Measurements from ENCODE around the gene ZNF358.

ZNF358 gene

DNA sequence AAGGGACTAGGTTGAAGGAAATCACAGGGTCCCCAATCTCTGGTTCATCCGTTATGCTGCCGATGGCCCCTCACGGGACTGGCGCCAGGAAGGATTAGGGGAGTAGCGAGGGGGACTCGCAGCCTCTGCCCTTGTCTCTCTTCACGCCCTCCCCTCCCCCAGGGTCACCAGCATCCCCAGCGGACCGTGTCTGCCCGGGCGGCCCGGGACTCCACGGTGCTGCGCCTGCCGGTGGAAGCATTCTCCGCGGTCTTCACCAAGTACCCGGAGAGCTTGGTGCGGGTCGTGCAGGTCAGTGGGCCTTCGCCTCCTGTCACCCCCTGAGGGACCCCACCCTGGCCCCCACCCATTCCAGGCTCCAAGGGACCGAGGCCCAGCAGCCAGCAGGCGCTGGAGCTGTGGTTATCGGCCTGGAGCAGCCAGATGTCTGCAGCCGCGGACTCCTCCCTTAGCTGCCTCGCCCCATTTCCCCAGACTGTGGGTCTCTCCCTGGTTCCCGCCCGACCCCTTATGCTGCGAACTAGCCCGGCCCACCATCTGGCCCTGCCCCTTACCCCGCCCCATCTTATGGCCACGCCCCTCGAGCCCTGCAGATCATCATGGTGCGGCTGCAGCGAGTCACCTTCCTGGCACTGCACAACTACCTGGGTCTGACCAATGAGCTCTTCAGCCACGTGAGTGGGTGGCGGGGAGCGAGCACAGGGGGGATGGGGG lies 25.0 kb downstream of the ZNF358 start:
- DNase-seq, result peak; percentile 11

DNA sequence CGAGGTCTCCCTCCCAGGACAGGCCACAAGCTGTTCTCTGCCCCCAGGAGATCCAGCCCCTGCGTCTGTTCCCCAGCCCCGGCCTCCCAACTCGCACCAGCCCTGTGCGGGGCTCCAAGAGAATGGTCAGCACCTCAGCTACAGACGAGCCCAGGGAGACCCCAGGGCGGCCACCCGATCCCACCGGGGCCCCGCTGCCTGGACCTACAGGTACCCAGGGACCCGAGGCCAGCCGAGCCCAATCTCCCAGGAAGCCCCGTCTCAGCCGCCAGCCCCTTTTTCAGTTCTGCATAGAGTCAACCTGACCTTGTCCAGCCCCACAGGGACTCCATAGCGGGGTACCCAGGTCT lies 25.5 kb downstream of the ZNF358 start:
- DNase-seq, result no peak

DNA sequence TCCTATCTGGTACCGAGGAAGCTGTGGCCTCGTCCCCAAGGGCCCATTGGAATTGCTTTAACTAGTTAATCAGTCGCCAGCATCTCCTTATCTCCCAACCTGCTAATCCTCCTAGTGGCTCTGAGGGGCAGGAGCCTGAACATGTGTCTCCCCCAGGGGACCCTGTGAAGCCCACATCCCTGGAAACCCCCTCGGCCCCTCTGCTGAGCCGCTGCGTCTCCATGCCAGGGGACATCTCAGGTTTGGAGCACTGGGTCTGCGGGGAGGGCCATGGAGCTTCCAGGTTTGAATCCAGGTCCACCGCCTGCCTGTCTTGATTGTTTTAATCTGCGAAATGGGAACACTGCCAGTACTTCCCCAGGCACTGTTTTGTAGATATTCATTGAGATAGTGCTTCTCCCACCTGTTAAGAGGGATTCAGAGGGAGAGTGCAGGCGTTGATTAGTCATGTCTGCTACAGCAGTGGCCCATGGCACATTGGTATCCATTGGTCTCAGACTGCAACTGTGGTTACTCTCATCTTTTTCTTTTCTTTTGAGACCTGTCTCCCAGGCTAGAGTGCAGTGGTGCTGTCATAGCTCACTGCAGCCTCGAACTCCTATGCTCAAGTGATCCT lies 26.0 kb downstream of the ZNF358 start:
- DNase-seq, result no peak

DNA sequence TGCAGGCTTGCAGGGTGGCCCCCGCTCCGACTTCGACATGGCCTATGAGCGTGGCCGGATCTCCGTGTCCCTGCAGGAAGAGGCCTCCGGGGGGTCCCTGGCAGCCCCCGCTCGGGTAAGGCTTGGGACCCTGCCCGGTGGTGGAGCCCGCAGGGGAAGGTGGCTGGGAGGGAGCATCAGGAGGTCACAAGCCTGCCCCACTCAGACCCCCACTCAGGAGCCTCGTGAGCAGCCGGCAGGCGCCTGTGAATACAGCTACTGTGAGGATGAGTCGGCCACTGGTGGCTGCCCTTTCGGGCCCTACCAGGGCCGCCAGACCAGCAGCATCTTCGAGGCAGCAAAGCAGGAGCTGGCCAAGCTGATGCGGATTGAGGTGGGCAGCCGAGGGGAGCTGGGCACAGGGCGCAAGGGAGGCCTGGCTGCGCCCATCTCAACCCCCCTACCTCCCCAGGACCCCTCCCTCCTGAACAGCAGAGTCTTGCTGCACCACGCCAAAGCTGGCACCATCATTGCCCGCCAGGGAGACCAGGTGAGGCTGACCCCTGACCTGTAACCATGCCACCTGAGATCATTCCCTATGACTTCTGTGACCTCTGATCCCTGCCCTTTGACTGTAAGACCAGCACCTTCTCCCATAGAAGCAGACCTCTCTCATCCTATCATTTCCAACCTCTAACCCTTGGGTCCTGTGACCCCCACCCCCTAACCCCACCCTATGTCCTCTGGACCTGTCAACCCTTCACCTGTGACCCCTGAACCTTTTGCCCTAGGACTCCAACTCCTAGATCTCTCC lies 26.8 kb downstream of the ZNF358 start:
- no peak for DNase-seq

DNA sequence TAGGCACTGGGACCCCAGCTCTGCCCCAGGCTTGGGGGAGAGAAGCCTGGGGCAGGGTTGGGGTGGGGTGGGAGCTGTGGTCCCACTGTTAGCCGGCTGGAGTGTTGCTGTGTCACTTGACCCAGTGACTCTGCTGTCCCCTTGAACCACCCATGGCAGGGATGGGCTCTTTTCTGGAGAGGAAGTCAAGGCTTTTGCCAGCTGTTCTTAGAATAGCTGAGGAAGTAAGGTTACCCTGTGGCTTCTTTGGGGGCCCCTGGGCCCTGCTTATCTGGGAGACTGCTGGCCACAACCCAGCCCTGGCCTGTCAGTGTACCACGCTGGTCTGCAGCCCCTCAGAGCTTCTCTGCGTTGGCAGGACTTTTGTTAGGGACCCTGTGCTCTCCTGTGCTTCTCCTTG lies 28.7 kb downstream of the ZNF358 start:
- no peak for DNase-seq

DNA sequence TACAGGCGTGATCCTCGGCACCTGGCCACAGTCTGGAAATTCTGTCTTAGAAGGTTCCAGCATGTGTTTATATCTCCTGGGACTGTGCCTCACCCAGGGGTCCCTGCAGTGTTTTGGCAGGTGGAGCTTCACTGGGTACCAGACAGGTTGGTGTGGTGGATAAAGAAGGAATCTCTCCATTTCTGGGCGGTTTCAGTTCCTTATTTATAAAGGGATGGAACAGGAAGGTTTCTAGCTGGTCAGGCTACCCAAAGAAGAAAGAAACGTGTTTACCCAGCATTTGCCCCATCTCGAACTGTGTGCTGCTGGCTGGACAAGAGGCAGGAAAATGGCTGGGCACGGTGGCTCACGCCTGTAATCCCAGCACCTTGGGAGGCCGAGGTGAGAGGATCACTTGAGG lies 29.4 kb downstream of the ZNF358 start:
- no peak for DNase-seq

DNA sequence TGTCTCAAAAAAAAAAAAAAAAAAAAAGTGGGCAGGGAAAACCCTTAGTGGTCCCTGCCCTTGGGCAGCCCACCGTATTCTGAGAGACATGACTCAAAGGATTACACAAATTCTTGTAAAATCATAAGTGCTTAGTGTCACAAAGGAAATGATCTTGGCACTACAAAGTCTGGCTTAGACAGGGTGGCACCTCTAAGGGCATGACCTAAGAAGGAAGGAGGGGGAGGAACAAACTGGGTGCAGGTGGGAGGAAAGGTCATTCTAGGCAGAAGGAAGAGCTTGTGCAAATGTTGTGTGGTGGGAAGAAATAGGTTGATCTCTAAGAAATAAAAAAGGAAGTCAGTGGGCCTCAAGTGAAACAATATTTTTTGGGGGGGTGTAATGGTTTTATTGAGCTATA lies 30.0 kb downstream of the ZNF358 start:
- no peak for DNase-seq

DNA sequence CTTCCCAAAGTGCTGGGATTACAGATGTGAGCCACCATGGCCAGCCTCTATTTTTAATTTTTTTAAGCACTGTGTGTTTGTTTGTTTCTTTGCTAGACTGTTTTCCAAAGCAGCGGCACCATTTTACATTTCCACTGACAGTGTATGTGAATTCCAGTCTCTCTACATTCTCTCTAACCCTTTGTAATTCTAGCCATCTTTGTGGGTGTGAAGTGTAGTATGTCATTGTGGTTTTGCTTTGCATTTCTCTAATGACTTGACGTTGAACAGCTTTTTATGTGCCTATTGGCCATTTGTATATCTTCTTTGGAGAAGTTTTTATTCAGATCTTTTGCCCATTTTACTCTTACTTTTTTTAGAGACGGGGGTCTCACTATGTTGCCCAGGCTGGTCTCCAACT lies 31.3 kb downstream of the ZNF358 start:
- DNase-seq, result no peak

DNA sequence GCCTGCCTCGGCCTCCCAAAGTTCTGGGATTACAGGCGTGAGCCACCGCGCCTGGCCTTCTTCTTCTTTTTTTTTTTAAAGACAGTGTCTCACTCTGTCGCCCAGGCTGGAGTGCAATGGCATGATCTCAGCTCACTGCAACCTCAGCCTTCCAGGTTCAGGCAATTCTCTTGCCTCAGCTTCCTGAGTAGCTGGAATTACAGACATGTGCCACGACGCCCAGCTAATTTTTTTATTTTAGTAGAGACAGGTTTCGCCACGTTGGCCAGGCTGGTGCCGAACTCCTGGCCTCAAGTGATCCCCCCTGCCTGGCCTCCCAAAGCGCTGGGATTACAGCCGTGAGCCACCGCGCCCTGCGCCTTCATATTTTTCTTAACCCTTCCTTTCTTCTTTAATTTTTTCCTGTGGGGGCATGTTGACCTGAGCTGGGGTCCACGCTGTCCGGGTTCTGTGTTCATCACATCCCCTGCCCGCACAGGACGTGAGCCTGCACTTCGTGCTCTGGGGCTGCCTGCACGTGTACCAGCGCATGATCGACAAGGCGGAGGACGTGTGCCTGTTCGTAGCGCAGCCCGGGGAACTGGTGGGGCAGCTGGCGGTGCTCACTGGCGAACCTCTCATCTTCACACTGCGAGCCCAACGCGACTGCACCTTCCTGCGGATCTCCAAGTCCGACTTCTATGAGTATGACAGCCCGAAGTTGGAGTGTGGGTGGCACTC lies 33.7 kb downstream of the ZNF358 start:
- DNase-seq, result no peak

DNA sequence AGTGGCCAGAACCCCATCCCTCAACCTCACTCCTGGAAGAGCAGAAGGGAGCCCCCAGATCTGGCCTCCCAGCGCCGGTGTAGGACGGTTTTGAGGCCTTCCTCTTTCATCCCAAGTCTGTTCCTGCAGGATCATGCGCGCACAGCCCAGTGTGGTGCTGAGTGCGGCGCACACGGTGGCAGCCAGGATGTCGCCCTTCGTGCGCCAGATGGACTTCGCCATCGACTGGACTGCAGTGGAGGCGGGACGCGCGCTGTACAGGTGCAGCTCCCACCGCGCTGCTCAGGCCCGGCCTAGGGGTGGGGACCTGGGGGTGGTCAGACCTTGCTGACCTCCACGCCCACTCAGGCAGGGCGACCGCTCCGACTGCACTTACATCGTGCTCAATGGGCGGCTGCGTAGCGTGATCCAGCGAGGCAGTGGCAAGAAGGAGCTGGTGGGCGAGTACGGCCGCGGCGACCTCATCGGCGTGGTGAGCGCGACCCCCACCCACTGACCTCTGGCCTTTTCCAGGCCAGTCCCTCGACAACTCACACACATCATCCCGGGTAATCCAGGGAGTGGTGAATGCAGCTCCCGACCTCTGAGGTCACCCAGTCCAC lies 34.4 kb downstream of the ZNF358 start:
- no peak for DNase-seq

DNA sequence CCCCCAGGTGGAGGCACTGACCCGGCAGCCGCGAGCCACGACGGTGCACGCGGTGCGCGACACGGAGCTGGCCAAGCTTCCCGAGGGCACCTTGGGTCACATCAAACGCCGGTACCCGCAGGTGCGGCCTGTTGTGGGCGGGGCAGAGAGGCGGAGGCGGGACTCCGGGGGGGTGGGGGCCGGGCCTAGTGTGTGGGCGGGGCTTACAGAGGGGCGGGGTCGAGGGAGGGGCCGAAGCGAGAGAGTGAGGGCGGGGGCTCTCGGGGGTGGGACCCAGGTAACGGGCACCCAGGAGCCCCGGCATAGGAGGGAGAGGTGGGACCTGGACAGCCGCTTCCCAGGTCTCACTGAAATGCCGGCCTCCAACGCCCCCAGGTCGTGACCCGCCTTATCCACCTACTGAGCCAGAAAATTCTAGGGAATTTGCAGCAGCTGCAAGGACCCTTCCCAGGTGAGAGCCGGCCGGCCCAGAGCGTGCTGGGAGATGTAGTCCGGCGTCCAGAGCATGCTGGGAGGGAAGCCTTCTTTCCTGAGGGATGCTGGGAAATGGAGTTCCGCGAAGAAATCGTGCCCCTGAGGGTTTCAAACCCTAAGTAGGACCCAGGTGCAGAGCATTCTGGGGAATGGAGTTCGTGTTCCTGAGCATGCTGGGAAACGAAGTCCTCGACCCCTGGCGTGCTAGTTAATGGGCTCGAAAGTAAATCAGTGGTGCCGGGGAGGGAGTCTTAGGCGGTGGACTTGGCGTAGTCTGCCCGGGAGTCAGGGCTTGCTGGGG lies 35.3 kb downstream of the ZNF358 start:
- DNase-seq, result no peak

DNA sequence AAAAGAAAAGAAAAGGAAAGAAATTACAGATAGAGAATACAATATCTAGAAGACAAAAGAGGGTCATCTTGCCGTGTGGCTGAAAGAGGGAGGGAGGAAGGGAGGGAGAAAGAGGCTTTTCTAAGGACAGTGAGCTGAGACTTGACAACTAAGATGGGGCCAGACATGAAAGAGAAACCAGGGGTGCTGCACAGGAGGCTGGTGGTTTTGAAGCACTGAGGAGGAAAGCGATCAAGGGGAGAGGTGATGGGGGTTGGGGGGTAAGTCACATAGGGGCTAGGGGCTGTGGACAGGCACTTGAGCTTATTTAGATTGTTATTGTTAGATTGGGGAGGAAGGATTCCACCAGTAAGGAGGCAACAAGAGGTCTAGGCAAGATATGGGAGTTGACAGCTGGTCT lies 36.9 kb downstream of the ZNF358 start:
- DNase-seq, result no peak

DNA sequence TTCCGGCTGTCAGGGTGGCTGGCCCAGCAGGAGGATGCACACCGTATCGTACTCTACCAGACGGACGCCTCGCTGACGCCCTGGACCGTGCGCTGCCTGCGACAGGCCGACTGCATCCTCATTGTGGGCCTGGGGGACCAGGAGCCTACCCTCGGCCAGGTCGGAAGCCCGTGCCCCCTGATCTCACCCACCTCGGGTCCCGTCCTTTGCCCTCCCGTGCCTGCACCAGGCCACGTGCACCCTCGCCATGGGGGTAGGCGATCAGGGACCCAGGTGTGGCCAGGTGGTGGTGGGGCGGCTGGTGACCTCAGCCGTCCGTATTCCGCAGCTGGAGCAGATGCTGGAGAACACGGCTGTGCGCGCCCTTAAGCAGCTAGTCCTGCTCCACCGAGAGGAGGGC lies 38.7 kb downstream of the ZNF358 start:
- DNase-seq, result no peak

DNA sequence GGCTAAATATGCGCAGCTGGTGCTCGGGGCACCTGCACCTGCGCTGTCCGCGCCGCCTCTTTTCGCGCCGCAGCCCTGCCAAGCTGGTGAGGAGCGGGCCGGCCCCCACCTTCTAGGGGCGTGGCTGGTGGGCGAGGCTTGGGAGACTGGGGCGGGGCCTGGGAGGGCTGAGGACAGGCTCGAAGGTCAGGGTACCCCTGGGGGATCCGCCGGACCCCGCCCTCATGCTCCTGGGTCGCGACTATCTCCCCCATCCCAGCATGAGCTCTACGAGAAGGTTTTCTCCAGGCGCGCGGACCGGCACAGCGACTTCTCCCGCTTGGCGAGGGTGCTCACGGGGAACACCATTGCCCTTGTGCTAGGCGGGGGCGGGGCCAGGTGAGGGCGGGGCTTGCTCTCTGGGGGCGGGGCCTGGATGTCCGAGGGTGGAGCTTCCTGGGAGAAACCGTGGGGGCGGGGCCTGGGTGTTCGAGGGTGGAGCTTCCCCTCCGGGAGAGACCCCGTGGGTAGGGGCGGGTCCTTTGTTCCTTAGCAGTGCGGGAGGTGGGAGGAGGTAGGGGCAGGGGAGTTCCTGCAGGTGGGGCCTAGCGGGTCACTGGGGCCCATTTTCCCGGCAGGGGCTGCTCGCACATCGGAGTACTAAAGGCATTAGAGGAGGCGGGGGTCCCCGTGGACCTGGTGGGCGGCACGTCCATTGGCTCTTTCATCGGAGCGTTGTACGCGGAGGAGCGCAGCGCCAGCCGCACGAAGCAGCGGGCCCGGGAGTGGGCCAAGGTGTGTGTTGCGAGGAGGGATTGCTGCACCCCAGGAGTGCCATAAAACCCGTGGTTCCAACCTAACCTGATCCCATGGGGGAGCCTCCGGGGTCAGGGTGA lies 39.3 kb downstream of the ZNF358 start:
- DNase-seq, result no peak

DNA sequence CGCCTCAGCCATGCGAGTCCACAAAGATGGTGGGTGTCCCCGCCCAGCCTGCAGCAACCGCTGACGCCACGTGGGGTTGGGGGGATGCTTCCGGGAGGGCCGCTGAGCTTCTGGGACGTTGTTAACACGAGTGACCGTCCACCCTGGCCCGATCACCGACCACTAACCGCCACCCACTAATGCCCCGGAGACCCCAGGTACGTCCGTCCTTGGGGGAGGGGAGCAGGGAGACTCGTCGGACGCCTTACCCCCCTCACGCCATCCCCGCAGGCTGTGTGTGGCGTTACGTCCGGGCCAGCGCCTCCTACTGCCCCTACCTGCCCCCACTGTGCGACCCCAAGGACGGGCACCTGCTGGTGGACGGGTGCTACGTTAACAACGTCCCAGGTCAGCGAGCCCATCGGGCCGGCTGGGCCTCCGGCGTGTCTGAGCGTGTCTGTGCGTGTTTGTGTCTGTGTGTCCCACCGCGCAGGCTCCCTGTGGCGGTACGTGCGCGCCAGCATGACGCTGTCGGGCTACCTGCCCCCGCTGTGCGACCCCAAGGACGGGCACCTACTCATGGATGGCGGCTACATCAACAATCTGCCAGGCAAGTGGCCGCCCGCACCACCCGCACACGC lies 40.9 kb downstream of the ZNF358 start:
- no peak for DNase-seq

DNA sequence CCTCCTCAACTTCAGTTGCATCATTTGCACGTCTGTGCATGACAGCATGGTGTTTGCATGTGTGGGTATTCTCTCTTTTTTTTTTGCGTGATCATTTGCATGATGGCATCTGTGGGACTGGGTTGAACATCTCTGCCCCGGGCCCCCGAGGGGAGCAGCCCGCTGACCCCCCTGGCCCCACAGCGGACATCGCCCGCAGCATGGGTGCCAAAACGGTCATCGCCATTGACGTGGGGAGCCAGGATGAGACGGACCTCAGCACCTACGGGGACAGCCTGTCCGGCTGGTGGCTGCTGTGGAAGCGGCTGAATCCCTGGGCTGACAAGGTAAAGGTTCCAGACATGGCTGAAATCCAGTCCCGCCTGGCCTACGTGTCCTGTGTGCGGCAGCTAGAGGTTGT lies 42.8 kb downstream of the ZNF358 start:
- DNase-seq, result no peak

DNA sequence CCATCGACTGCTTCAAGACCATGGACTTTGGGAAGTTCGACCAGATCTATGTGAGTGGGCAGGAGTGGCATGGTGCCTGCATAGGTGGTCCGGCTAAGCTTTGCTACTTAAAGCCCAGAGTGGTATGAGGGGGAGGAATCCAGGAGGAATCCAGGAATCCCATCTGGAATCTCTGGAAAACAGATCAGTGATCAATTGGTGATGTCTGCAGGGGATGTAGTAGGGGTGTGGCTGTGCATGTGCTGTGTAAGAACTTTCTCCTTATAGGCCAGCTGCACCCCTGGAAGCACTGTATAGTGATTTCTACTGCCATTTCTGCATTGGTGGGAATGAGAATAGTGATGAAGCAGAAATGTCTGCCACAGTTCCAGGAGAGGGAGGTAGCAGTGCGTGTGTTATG lies 43.2 kb downstream of the ZNF358 start:
- DNase-seq, result peak; percentile 5

DNA sequence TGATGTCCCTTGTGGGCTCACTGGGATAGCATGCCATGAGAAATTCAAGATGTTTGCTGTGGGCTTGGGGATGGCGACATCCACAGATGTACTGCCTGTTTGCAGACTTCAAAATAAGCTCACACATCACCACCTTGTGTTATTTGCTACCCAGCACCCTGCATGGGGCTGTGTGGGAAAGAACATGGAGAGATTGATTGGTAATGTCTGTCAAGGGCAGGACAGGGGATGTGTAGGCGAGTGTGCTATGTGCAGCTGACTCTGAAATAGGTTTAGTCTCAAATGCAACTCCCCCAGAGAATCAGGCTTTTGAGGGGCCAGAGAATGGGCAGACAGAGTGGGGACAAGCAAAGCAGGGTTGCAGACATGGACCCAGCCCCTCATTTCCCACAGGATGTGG lies 44.4 kb downstream of the ZNF358 start:
- no peak for DNase-seq

DNA sequence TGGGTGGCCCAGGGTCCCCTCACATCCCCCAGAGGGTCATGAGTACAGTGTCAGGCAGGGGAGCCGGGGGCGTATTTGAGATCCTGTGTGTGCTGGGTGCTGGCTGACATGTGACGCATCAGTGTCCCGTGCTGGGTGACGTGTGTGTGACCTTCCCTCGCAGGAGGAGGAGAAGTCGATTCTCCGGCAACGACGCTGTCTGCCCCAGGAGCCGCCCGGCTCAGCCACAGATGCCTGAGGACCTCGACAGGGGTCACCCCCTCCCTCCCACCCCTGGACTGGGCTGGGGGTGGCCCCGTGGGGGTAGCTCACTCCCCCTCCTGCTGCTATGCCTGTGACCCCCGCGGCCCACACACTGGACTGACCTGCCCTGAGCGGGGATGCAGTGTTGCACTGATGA lies 45.4 kb downstream of the ZNF358 start:
- no peak for DNase-seq

DNA sequence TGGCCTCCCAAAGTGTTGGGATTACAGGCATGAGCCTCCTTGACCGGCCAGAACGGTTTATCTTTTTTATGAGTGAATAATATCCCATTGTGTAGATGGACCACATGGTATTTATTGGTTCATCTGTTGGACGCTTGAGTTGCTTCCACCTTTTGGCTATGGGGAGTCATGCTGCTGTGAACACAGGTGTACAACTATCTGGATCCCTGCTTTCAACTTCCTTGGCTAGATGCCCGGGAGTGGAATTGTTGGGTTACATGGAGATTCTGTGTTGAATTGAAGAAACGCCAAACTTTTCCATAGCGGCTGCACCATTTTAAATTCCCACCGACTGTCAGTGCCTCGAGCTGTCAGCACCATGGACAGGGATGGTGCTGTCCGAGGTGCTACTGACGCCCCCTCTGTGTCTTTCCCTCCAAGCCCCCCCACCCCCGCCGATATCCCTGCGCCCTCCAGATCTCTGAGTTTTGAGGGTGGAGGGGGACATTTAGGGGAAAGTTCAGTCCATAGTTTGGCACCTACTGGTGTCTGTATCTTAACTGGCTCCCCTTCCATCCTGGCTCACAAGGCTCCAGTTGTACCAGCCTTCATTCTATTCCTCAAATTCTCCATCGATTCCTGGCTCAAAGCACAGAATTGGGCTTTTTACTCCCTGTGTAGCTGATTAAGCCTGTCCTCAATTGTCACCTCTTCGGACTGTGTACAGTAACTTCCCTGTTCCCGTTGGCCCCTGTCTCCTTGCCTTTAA lies 46.9 kb downstream of the ZNF358 start:
- no peak for DNase-seq
